HG03196 (cell line): ENCODE measurements around the gene MTUS2.
"Not testable (repeated sequence)": the region's sequence is repeated elsewhere in the genome, so short reads cannot be mapped to it uniquely, and the experiment has no call there.

Source experiments
- ATAC-seq: cut with Tn5 transposase; IDR thresholded peaks from one replicate; pipeline ENCODE4 v1.9.1; 2021; ENCODE audit not compliant: unreplicated experiment

MTUS2 gene

GRCh38 chr13:29294821-29295220 is 474.7 kb downstream of the MTUS2 start:
- no peak for ATAC-seq

- ATAC-seq: no peak
Observed at GRCh38 chr13:29301027-29301426, 480.9 kb downstream of the MTUS2 start.

- ATAC-seq: no peak
Observed at GRCh38 chr13:29304148-29304547, 484.0 kb downstream of the MTUS2 start.

- no peak for ATAC-seq
Observed at GRCh38 chr13:29310806-29311205, 490.7 kb downstream of the MTUS2 start.

GRCh38 chr13:29315847-29316246 is 495.7 kb downstream of the MTUS2 start:
- ATAC-seq: no peak

GRCh38 chr13:29317828-29318227 is 497.7 kb downstream of the MTUS2 start:
- no peak for ATAC-seq

GRCh38 chr13:29318741-29319140 is 498.6 kb downstream of the MTUS2 start:
- no peak for ATAC-seq

GRCh38 chr13:29319451-29319850 is 499.3 kb downstream of the MTUS2 start:
- ATAC-seq: no peak

GRCh38 chr13:29323954-29324353 is 503.8 kb downstream of the MTUS2 start:
- no peak for ATAC-seq

GRCh38 chr13:29324601-29325000 is 504.5 kb downstream of the MTUS2 start:
- no peak for ATAC-seq

- ATAC-seq: no peak
Observed at GRCh38 chr13:29328501-29328900, 508.4 kb downstream of the MTUS2 start.

GRCh38 chr13:29336356-29336755 is 516.2 kb downstream of the MTUS2 start:
- ATAC-seq: no peak

- ATAC-seq: no peak
Observed at GRCh38 chr13:29339386-29340272, 519.5 kb downstream of the MTUS2 start.

GRCh38 chr13:29345860-29346582 is 525.9 kb downstream of the MTUS2 start:
- not testable (repeated sequence) for ATAC-seq

GRCh38 chr13:29355029-29355428 is 534.9 kb downstream of the MTUS2 start:
- no peak for ATAC-seq

- ATAC-seq: no peak
Observed at GRCh38 chr13:29359181-29359580, 539.0 kb downstream of the MTUS2 start.

GRCh38 chr13:29361716-29362115 is 541.6 kb downstream of the MTUS2 start:
- ATAC-seq: no peak

- ATAC-seq: peak; percentile 85
Observed at GRCh38 chr13:29362849-29363604, 542.9 kb downstream of the MTUS2 start.

GRCh38 chr13:29369060-29369743 is 549.1 kb downstream of the MTUS2 start:
- no peak for ATAC-seq

- no peak for ATAC-seq
Observed at GRCh38 chr13:29379281-29379680, 559.1 kb downstream of the MTUS2 start.

- no peak for ATAC-seq
Observed at GRCh38 chr13:29379865-29380264, 559.7 kb downstream of the MTUS2 start.
